SU-DHL-6 (cell line): ENCODE results near the gene PPM1G.

ENCODE experiments used
- H2AFZ ChIP-seq: fragments of 200-600 bp; sonication (generic); 2 replicates; pipeline ENCODE4 v1.6.1; 2014; ENCODE audit warnings: low read depth, mild to moderate bottlenecking, moderate library complexity, mixed read lengths, antibody characterized with exemption, low read length; ENCODE audit not compliant: severe bottlenecking
- H3F3A ChIP-seq: fragments of 200-600 bp; shearing (Covaris generic); 2 replicates; pipeline ENCODE4 v1.6.0; 2016; ENCODE audit warnings: antibody characterized with exemption, mild to moderate bottlenecking; ENCODE audit not compliant: insufficient read depth
- H3K27ac ChIP-seq: fragments of 200-600 bp; sonication (generic); 2 replicates; pipeline ENCODE4 v1.5.1; 2016; ENCODE audit warnings: low read depth, mild to moderate bottlenecking, low read length, moderate library complexity, mixed read lengths
- H3K27me3 ChIP-seq: fragments of 200-600 bp; sonication (generic), shearing (Covaris generic); 2 replicates; pipeline ENCODE4 v1.6.0; 2014; ENCODE audit warnings: mild to moderate bottlenecking, low read length
- H3K36me3 ChIP-seq: fragments of 200-600 bp; sonication (generic); 2 replicates; pipeline ENCODE4 v1.6.1; 2014; ENCODE audit warnings: mild to moderate bottlenecking, low read length, mixed read lengths
- H3K4me2 ChIP-seq: fragments of 300-600, 200-600 bp; shearing (Covaris generic), sonication (generic); 2 replicates; pipeline ENCODE4 v1.6.0; 2014; ENCODE audit warnings: low read length, low read depth, mild to moderate bottlenecking; ENCODE audit not compliant: poor library complexity, severe bottlenecking
- H3K4me3 ChIP-seq: fragments of 200-600 bp; sonication (generic); 2 replicates; pipeline ENCODE4 v1.5.1; 2014; ENCODE audit warnings: antibody characterized with exemption, low read length, mild to moderate bottlenecking, mixed read lengths; ENCODE audit not compliant: insufficient read depth, poor library complexity, severe bottlenecking
- H3K79me2 ChIP-seq: fragments of 200-600 bp; sonication (generic); 2 replicates; pipeline ENCODE4 v1.6.1; 2014; ENCODE audit warnings: mild to moderate bottlenecking, low read length, moderate library complexity; ENCODE audit not compliant: insufficient read depth
- H3K9ac ChIP-seq: fragments of 200-600 bp; sonication (generic); 2 replicates; pipeline ENCODE4 v1.7.0; 2014; ENCODE audit warnings: mild to moderate bottlenecking, low read length
- H3K9me2 ChIP-seq: fragments of 200-600 bp; sonication (generic); replicated peaks from 2 replicates; pipeline ENCODE4 v1.6.1; 2014; ENCODE audit warnings: low read length; ENCODE audit not compliant: insufficient read depth
- H3K9me3 ChIP-seq: fragments of 200-600 bp; sonication (generic); 2 replicates; pipeline ENCODE4 v1.6.1; 2014; ENCODE audit warnings: low read length, mixed read lengths; ENCODE audit not compliant: insufficient read depth
- H4K20me1 ChIP-seq: fragments of 200-600 bp; sonication (generic); 2 replicates; pipeline ENCODE4 v1.6.1; 2014; ENCODE audit warnings: low read depth, mild to moderate bottlenecking, antibody characterized with exemption, low read length, moderate library complexity, mixed read lengths
- CTCF ChIP-seq: fragments of 200-600 bp; sonication (generic); IDR thresholded peaks from one replicate; pipeline ENCODE4 v1.5.1; 2017; ENCODE audit warnings: antibody characterized with exemption, mild to moderate bottlenecking, low read length, moderate library complexity; ENCODE audit not compliant: insufficient read depth, poor library complexity, severe bottlenecking
- EZH2phosphoT487 ChIP-seq: fragments of 200-600 bp; sonication (generic), shearing (Covaris generic); conservative IDR thresholded peaks from 2 replicates; pipeline ENCODE4 v1.6.1; 2018; ENCODE audit warnings: mild to moderate bottlenecking, antibody characterized with exemption, low read length, moderate library complexity, mixed read lengths

Gene PPM1G

GRCh38 chr2:27448381-27448780 lies 39.0 kb upstream of the PPM1G start:
- Histone ChIP-seq H3K9ac (no peak overlapping the region), H3K4me3 (no peak overlapping the region), H3K9me2 (no peaks in the 10 kb centered on the region), H3F3A (no peaks in the 10 kb centered on the region), H3K27ac (no peak overlapping the region), H3K27me3 (no peaks in the 10 kb centered on the region), H3K9me3 (no peaks in the 10 kb centered on the region), H3K4me2 (no peak overlapping the region), H2AFZ (no peak overlapping the region), H3K36me3 (no peaks in the 10 kb centered on the region), H4K20me1 (no peaks in the 10 kb centered on the region), H3K79me2 (no peaks in the 10 kb centered on the region)
- TF ChIP-seq CTCF (no peak), EZH2phosphoT487 (no peak)

- H3F3A ChIP-seq = no peaks in the 10 kb centered on the region
- H3K9me3 ChIP-seq = no peaks in the 10 kb centered on the region
- H3K9ac ChIP-seq = no peak overlapping the region
- H2AFZ ChIP-seq = no peak overlapping the region
- no peak for TF ChIP-seq EZH2phosphoT487
- TF ChIP-seq CTCF = no peak
- H3K27me3 ChIP-seq = no peaks in the 10 kb centered on the region
- H3K4me2 ChIP-seq = no peak overlapping the region
- no peak overlapping the region for H3K27ac ChIP-seq
- H3K79me2 ChIP-seq = no peaks in the 10 kb centered on the region
- no peak overlapping the region for H3K4me3 ChIP-seq
- no peaks in the 10 kb centered on the region for H3K9me2 ChIP-seq
- H3K36me3 ChIP-seq = no peaks in the 10 kb centered on the region
- H4K20me1 ChIP-seq = no peaks in the 10 kb centered on the region
These were observed 36.7 kb upstream of the PPM1G start for GRCh38 chr2:27446057-27446456.

- Histone ChIP-seq H3K9me2 (no peaks in the 10 kb centered on the region), H3K36me3 (no peaks in the 10 kb centered on the region), H3K27ac (no peak overlapping the region), H4K20me1 (no peaks in the 10 kb centered on the region), H3K27me3 (no peaks in the 10 kb centered on the region), H3F3A (no peaks in the 10 kb centered on the region), H3K4me2 (no peak overlapping the region), H2AFZ (no peak overlapping the region), H3K9me3 (no peaks in the 10 kb centered on the region), H3K79me2 (no peaks in the 10 kb centered on the region), H3K9ac (no peak overlapping the region), H3K4me3 (no peak overlapping the region)
- TF ChIP-seq CTCF (no peak), EZH2phosphoT487 (no peak)
These were observed 36.2 kb upstream of the PPM1G start for GRCh38 chr2:27445615-27446014.
